ENCODE measurements around the gene SH3PXD2A. TPM values are rescaled to one million over a fixed set of nuclear protein-coding genes. Genes with fewer than 3 reads are reported as not detected.

Gene SH3PXD2A
- total and polyA plus RNA-seq, 2 experiments from 2014 or later, result 1.8 to 5.0 TPM

DNA sequence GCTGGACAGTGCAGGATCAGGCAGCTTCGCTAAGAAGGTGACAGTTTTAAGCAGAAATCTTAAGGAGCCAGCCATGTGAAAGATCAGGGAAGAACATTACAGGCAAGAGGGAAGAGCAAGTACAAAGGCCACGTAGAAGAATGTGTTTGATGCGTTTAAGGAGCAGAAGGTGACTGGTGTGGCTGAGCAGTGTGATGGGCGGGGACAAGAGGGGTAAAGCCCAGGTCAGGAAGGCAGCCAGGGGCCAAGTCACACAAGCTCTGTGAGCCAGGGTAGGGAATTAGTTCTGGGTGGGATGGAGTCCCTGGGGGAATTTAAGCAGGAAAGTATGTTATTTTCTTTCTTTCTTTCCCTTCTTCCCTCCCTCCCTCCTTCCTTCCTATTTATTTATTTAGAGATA lies 166.9 kb downstream of the SH3PXD2A start:
- H3K4me3 ChIP-seq, result no peak overlapping the region
- peaks cover 12% of the 10 kb centered on the region for H3K27me3 ChIP-seq (ENCODE audit: insufficient read depth)
- no peaks in the 10 kb centered on the region for H3F3A ChIP-seq (replicated peaks; ENCODE audit: low read depth)
- Mint-ChIP-seq H3K27ac (no peak overlapping the region), H3K4me3 (no peak overlapping the region), H3K9me3 (no peaks in the 10 kb centered on the region), H3K36me3 (ENCODE audit: low read depth) (no peaks in the 10 kb centered on the region), H3K4me1 (peaks cover 24% of the 10 kb centered on the region), H3K27me3 (ENCODE audit: insufficient read depth, low read depth, poor library complexity) (peaks cover 16% of the 10 kb centered on the region)
- H3K36me3 ChIP-seq (ENCODE audit: insufficient read depth), result no peaks in the 10 kb centered on the region
- H3K9me2 ChIP-seq (ENCODE audit: insufficient read depth), result no peaks in the 10 kb centered on the region
- no peak for DNase-seq (ENCODE audit: low spot score)
- TF ChIP-seq, protein P1, sequence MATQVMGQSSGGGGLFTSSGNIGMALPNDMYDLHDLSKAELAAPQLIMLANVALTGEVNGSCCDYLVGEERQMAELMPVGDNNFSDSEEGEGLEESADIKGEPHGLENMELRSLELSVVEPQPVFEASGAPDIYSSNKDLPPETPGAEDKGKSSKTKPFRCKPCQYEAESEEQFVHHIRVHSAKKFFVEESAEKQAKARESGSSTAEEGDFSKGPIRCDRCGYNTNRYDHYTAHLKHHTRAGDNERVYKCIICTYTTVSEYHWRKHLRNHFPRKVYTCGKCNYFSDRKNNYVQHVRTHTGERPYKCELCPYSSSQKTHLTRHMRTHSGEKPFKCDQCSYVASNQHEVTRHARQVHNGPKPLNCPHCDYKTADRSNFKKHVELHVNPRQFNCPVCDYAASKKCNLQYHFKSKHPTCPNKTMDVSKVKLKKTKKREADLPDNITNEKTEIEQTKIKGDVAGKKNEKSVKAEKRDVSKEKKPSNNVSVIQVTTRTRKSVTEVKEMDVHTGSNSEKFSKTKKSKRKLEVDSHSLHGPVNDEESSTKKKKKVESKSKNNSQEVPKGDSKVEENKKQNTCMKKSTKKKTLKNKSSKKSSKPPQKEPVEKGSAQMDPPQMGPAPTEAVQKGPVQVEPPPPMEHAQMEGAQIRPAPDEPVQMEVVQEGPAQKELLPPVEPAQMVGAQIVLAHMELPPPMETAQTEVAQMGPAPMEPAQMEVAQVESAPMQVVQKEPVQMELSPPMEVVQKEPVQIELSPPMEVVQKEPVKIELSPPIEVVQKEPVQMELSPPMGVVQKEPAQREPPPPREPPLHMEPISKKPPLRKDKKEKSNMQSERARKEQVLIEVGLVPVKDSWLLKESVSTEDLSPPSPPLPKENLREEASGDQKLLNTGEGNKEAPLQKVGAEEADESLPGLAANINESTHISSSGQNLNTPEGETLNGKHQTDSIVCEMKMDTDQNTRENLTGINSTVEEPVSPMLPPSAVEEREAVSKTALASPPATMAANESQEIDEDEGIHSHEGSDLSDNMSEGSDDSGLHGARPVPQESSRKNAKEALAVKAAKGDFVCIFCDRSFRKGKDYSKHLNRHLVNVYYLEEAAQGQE (IDR thresholded peaks at IDR 0.05; ENCODE audit: unreplicated experiment), result no peak
- TF ChIP-seq ETS1 (IDR thresholded peaks at IDR 0.05) (no peak), EZH2phosphoT487 (IDR thresholded peaks at IDR 0.05; ENCODE audit: unreplicated experiment) (no peak), STAT1 (IDR thresholded peaks at IDR 0.05; ENCODE audit: unreplicated experiment) (no peak), JUNB (IDR thresholded peaks at IDR 0.05; ENCODE audit: unreplicated experiment) (no peak), ZNF462 (CRISPR knock-in tag; IDR thresholded peaks at IDR 0.05) (no peak), ZNF331 (CRISPR knock-in tag; IDR thresholded peaks at IDR 0.05; ENCODE audit: low read depth) (no peak), ZNF114 (CRISPR knock-in tag; IDR thresholded peaks at IDR 0.05) (no peak), NANOG (IDR thresholded peaks at IDR 0.05; ENCODE audit: borderline replicate concordance) (no peak), POLR2AphosphoS5 (IDR thresholded peaks at IDR 0.05; ENCODE audit: low read depth) (no peak), CREB1 (CRISPR knock-in tag; IDR thresholded peaks at IDR 0.05; ENCODE audit: low read depth) (no peak), EZH2 (IDR thresholded peaks at IDR 0.05; ENCODE audit: low read depth, unreplicated experiment) (no peak)
- TF ChIP-seq, protein P2, sequence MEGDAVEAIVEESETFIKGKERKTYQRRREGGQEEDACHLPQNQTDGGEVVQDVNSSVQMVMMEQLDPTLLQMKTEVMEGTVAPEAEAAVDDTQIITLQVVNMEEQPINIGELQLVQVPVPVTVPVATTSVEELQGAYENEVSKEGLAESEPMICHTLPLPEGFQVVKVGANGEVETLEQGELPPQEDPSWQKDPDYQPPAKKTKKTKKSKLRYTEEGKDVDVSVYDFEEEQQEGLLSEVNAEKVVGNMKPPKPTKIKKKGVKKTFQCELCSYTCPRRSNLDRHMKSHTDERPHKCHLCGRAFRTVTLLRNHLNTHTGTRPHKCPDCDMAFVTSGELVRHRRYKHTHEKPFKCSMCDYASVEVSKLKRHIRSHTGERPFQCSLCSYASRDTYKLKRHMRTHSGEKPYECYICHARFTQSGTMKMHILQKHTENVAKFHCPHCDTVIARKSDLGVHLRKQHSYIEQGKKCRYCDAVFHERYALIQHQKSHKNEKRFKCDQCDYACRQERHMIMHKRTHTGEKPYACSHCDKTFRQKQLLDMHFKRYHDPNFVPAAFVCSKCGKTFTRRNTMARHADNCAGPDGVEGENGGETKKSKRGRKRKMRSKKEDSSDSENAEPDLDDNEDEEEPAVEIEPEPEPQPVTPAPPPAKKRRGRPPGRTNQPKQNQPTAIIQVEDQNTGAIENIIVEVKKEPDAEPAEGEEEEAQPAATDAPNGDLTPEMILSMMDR (conservative IDR thresholded peaks at IDR 0.05; ENCODE audit: low read depth in 2 of 2), result no peak
- no peaks in the 10 kb centered on the region for H3K79me2 ChIP-seq (replicated peaks; ENCODE audit: insufficient read depth)
- H4K20me1 ChIP-seq (replicated peaks; ENCODE audit: insufficient read depth), result no peaks in the 10 kb centered on the region
- peaks cover 10% of the 10 kb centered on the region; the same call in 1 of the 2 replicates for H3K4me1 ChIP-seq (ENCODE audit: insufficient read depth)
- H3K4me2 ChIP-seq, result no peak overlapping the region
- H2AFZ ChIP-seq, result no peak overlapping the region
- H3K27ac ChIP-seq (ENCODE audit: low read depth), result no peak overlapping the region
- ATAC-seq, result no peak
